OCI-LY3 (cell line): ENCODE measurements around the gene LACTB.

ENCODE experiments used
- H2AFZ ChIP-seq: fragments of 200-600, 300-600 bp; shearing (Covaris generic); 2 replicates; pipeline ENCODE4 v1.6.0; 2014; ENCODE audit warnings: antibody characterized with exemption, low read depth, low read length
- H3K27ac ChIP-seq: fragments of 200-600, 300-600 bp; sonication (generic); 2 replicates; pipeline ENCODE4 v1.5.1; 2014; ENCODE audit warnings: mild to moderate bottlenecking, low read length, moderate library complexity, mixed read lengths
- H3K27me3 ChIP-seq: fragments of 200-600, 300-600 bp; sonication (generic); 2 replicates; pipeline ENCODE4 v1.6.1; 2014; ENCODE audit warnings: low read depth, low read length, mixed read lengths
- H3K36me3 ChIP-seq: fragments of 200-600, 300-600 bp; sonication (generic); replicated peaks from 2 replicates; pipeline ENCODE3; 2014; ENCODE audit warnings: low read depth, low read length, mixed read lengths
- H3K4me1 ChIP-seq: fragments of 300-600, 200-600 bp; sonication (generic); 2 replicates; pipeline ENCODE4 v1.6.1; 2014; ENCODE audit warnings: low read length, mixed read lengths
- H3K4me2 ChIP-seq: fragments of 200-600, 300-600 bp; sonication (generic); 2 replicates; pipeline ENCODE4 v1.6.1; 2014; ENCODE audit warnings: low read length, mixed read lengths
- H3K4me3 ChIP-seq: fragments of 300-600, 200-600 bp; sonication (generic); 2 replicates; pipeline ENCODE4 v1.5.1; 2014; ENCODE audit warnings: antibody characterized with exemption, mild to moderate bottlenecking, low read length, moderate library complexity
- H3K79me2 ChIP-seq: fragments of 300-600, 200-600 bp; shearing (Covaris generic); 2 replicates; pipeline ENCODE4 v1.6.1; 2014; ENCODE audit warnings: mild to moderate bottlenecking, low read length, mixed read lengths
- H3K9ac ChIP-seq: fragments of 300-600, 200-600 bp; shearing (Covaris generic); 2 replicates; pipeline ENCODE4 v1.6.0; 2014; ENCODE audit warnings: mild to moderate bottlenecking, low read length, moderate library complexity
- H3K9me3 ChIP-seq: fragments of 200-600, 300-600 bp; shearing (Covaris generic); 2 replicates; pipeline ENCODE4 v1.6.1; 2014; ENCODE audit warnings: low read length, mixed read lengths; ENCODE audit not compliant: insufficient read depth
- H4K20me1 ChIP-seq: fragments of 200-600, 300-600 bp; sonication (generic); 2 replicates; pipeline ENCODE4 v1.6.1; 2016; ENCODE audit warnings: low read length, mixed read lengths; ENCODE audit not compliant: insufficient read depth
- CTCF ChIP-seq: fragments of 200-600, 300-600 bp; sonication (generic); IDR thresholded peaks from 2 replicates; pipeline ENCODE4 v1.5.1; 2014; ENCODE audit warnings: antibody characterized with exemption, low read length, low read depth
- EZH2phosphoT487 ChIP-seq: fragments of 200-600 bp; shearing (Covaris generic); IDR thresholded peaks from 2 replicates; pipeline ENCODE4 v1.6.1; 2018; ENCODE audit warnings: antibody characterized with exemption, mixed run types, low read depth

The LACTB gene

GRCh38 chr15:63134245-63134985 is 12.8 kb downstream of the LACTB start:
- Histone ChIP-seq H3K9ac (no peak overlapping the region), H3K36me3 (no peaks in the 10 kb centered on the region), H3K79me2 (no peaks in the 10 kb centered on the region), H4K20me1 (no peaks in the 10 kb centered on the region), H3K9me3 (no peaks in the 10 kb centered on the region), H2AFZ (no peak overlapping the region), H3K4me1 (no peaks in the 10 kb centered on the region), H3K27ac (no peak overlapping the region), H3K27me3 (no peaks in the 10 kb centered on the region), H3K4me2 (no peak overlapping the region), H3K4me3 (no peak overlapping the region)
- TF ChIP-seq CTCF (no peak), EZH2phosphoT487 (no peak)

- no peaks in the 10 kb centered on the region for H3K79me2 ChIP-seq
- H3K27ac ChIP-seq: no peak overlapping the region
- TF ChIP-seq CTCF (no peak), EZH2phosphoT487 (no peak)
- H3K9me3 ChIP-seq: no peaks in the 10 kb centered on the region
- no peaks in the 10 kb centered on the region for H3K27me3 ChIP-seq
- no peak overlapping the region for H3K4me2 ChIP-seq
- no peak overlapping the region for H3K9ac ChIP-seq
- no peak overlapping the region for H2AFZ ChIP-seq
- no peak overlapping the region for H3K4me3 ChIP-seq
- H3K36me3 ChIP-seq: no peaks in the 10 kb centered on the region
- H3K4me1 ChIP-seq: no peaks in the 10 kb centered on the region
- H4K20me1 ChIP-seq: no peaks in the 10 kb centered on the region
These were observed 13.6 kb downstream of the LACTB start for GRCh38 chr15:63135281-63135680.

- Histone ChIP-seq H3K36me3 (no peaks in the 10 kb centered on the region), H3K27ac (no peak overlapping the region), H2AFZ (no peak overlapping the region), H3K9me3 (no peaks in the 10 kb centered on the region), H3K27me3 (no peaks in the 10 kb centered on the region), H3K4me1 (no peaks in the 10 kb centered on the region), H3K4me3 (no peak overlapping the region), H4K20me1 (no peaks in the 10 kb centered on the region), H3K79me2 (no peaks in the 10 kb centered on the region), H3K9ac (no peak overlapping the region), H3K4me2 (no peak overlapping the region)
- TF ChIP-seq EZH2phosphoT487 (no peak), CTCF (no peak)
These were observed 14.1 kb downstream of the LACTB start for GRCh38 chr15:63135804-63136203.

- Histone ChIP-seq H2AFZ (no peak overlapping the region), H4K20me1 (no peaks in the 10 kb centered on the region), H3K79me2 (no peaks in the 10 kb centered on the region), H3K9ac (no peak overlapping the region), H3K27me3 (no peaks in the 10 kb centered on the region), H3K4me2 (no peak overlapping the region), H3K4me1 (no peaks in the 10 kb centered on the region), H3K27ac (no peak overlapping the region), H3K4me3 (no peak overlapping the region), H3K9me3 (no peaks in the 10 kb centered on the region), H3K36me3 (no peaks in the 10 kb centered on the region)
- TF ChIP-seq CTCF (no peak), EZH2phosphoT487 (no peak)
These were observed 15.1 kb downstream of the LACTB start for GRCh38 chr15:63136742-63137141.
